DND-41 (cell line): ENCODE results near the gene SNX13.

ENCODE experiments used
- ATAC-seq: fragments of 200-7000 bp; cut with Tn5 transposase; 3 replicates; pipeline ENCODE4 v1.9.1; 2021; ENCODE audit warnings: low read depth; ENCODE audit not compliant: insufficient read depth
- DNase-seq: peaks from one replicate; pipeline ENCODE4 v3.0.0-alpha.2; 2020
- H2AFZ ChIP-seq: 2 replicates; pipeline ENCODE4 v1.6.0; 2012; ENCODE audit warnings: low read depth, low read length
- H3K27ac ChIP-seq: 2 replicates; pipeline ENCODE4 v1.5.1; 2012; ENCODE audit warnings: low read length, inconsistent platforms
- H3K27me3 ChIP-seq: fragments of 200-600 bp; sonication (generic); 2 replicates; pipeline ENCODE4 v1.6.0; 2012; ENCODE audit warnings: low read length, mild to moderate bottlenecking, inconsistent platforms; ENCODE audit not compliant: insufficient read depth, poor library complexity
- H3K36me3 ChIP-seq: 2 replicates; pipeline ENCODE4 v1.5.1; 2012; ENCODE audit warnings: low read length, inconsistent platforms; ENCODE audit not compliant: insufficient read depth
- H3K4me1 ChIP-seq: 2 replicates; pipeline ENCODE4 v1.5.1; 2012; ENCODE audit warnings: mild to moderate bottlenecking, low read length; ENCODE audit not compliant: insufficient read depth
- H3K4me2 ChIP-seq: 2 replicates; pipeline ENCODE4 v1.6.0; 2012; ENCODE audit warnings: mild to moderate bottlenecking, moderate library complexity, low read length, inconsistent platforms; ENCODE audit not compliant: insufficient read depth
- H3K4me3 ChIP-seq, 2 experiments: fragments of 200-600 bp in 1 of 2; shearing (Covaris generic) in 1 of 2; 2 replicates each; pipeline ENCODE4 v1.5.1; 2012 to 2016; ENCODE audit warnings: inconsistent platforms in 2 of 2, low read length in 2 of 2, mild to moderate bottlenecking in 2 of 2, low read depth in 1 of 2, moderate library complexity in 1 of 2
- H3K79me2 ChIP-seq: 2 replicates; pipeline ENCODE4 v1.6.0; 2012; ENCODE audit warnings: low read length, inconsistent platforms; ENCODE audit not compliant: insufficient read depth
- H3K9ac ChIP-seq: 2 replicates; pipeline ENCODE4 v1.6.0; 2012; ENCODE audit warnings: low read depth, mild to moderate bottlenecking, inconsistent platforms, low read length, moderate library complexity
- H3K9me3 ChIP-seq: 2 replicates; pipeline ENCODE4 v1.5.1; 2012; ENCODE audit warnings: low read length, moderate library complexity, mild to moderate bottlenecking, inconsistent platforms; ENCODE audit not compliant: insufficient read depth, severe bottlenecking
- H4K20me1 ChIP-seq: 2 replicates; pipeline ENCODE4 v1.6.0; 2012; ENCODE audit warnings: low read length; ENCODE audit not compliant: insufficient read depth
- EZH2 ChIP-seq: IDR thresholded peaks from 3 replicates; pipeline ENCODE4 v1.6.1; 2012; ENCODE audit warnings: borderline replicate concordance, low read depth, mild to moderate bottlenecking, moderate library complexity, low read length, inconsistent platforms; ENCODE audit not compliant: severe bottlenecking
- TF ChIP-seq, protein P1 (sequence below): IDR thresholded peaks from 2 replicates; pipeline ENCODE4 v1.5.1; 2012; ENCODE audit warnings: borderline replicate concordance, low read length, moderate library complexity, mild to moderate bottlenecking; ENCODE audit not compliant: poor library complexity, severe bottlenecking; ENCODE audit errors: extremely low read depth

SNX13 gene

DNA sequence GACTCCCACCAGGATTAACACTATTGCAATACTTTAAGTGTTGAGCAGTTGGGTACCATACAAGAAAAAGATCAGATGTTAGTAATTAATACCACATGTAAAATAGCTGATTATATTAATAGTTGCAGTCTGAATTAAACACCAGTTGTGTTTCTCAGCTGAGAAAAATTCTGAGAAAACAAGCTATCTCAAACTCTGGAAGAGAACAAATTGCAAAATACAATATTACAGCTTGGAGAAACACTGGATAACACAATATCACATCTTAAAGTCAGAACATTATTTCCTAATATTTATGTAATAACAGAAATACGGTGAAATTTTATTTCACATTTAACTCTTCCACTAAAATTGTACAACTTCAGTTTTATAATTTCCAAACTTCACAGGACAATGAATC is 9.2 kb downstream of the SNX13 start:
- Histone ChIP-seq H3K79me2 (peaks cover 88% of the 10 kb centered on the region), H3K27ac (no peak overlapping the region), H4K20me1 (peaks cover 45% of the 10 kb centered on the region), H3K4me1 (peaks cover 18% of the 10 kb centered on the region), H3K9me3 (no peaks in the 10 kb centered on the region), H3K9ac (no peak overlapping the region), H2AFZ (no peak overlapping the region), H3K36me3 (no peaks in the 10 kb centered on the region), H3K4me3 (no peak overlapping the region), H3K4me2 (no peak overlapping the region), H3K27me3 (no peaks in the 10 kb centered on the region)
- no peak for TF ChIP-seq EZH2
- TF ChIP-seq, protein P1, sequence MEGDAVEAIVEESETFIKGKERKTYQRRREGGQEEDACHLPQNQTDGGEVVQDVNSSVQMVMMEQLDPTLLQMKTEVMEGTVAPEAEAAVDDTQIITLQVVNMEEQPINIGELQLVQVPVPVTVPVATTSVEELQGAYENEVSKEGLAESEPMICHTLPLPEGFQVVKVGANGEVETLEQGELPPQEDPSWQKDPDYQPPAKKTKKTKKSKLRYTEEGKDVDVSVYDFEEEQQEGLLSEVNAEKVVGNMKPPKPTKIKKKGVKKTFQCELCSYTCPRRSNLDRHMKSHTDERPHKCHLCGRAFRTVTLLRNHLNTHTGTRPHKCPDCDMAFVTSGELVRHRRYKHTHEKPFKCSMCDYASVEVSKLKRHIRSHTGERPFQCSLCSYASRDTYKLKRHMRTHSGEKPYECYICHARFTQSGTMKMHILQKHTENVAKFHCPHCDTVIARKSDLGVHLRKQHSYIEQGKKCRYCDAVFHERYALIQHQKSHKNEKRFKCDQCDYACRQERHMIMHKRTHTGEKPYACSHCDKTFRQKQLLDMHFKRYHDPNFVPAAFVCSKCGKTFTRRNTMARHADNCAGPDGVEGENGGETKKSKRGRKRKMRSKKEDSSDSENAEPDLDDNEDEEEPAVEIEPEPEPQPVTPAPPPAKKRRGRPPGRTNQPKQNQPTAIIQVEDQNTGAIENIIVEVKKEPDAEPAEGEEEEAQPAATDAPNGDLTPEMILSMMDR = no peak
- ATAC-seq (no peak), DNase-seq (no peak)

DNA sequence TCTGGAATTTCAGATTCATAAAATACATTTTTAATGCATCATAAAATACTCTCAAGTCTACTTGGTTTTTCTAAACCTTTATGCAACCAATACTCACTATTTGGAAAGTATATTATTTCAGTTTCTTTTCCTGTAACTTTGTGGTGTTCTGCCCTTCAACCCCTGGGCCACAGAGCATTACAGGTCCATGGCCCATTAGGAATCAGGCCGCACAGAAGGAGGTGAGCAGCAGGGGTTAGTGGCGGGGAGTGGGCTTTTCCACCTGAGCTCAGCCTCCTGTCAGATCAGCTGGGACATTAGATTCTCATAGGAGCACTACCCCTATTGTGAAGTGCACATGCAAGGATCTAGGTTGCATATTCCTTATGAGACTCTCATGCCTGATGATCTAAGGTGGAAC is 9.7 kb downstream of the SNX13 start:
- Histone ChIP-seq H3K79me2 (peaks cover 85% of the 10 kb centered on the region), H3K27me3 (no peaks in the 10 kb centered on the region), H3K9ac (no peak overlapping the region), H3K4me3 (no peak overlapping the region), H3K36me3 (no peaks in the 10 kb centered on the region), H2AFZ (no peak overlapping the region), H3K9me3 (no peaks in the 10 kb centered on the region), H3K4me1 (peaks cover 17% of the 10 kb centered on the region), H4K20me1 (peaks cover 47% of the 10 kb centered on the region), H3K27ac (no peak overlapping the region), H3K4me2 (no peak overlapping the region)
- no peak for TF ChIP-seq EZH2
- TF ChIP-seq, protein P1 = no peak
- DNase-seq (no peak), ATAC-seq (no peak)

DNA sequence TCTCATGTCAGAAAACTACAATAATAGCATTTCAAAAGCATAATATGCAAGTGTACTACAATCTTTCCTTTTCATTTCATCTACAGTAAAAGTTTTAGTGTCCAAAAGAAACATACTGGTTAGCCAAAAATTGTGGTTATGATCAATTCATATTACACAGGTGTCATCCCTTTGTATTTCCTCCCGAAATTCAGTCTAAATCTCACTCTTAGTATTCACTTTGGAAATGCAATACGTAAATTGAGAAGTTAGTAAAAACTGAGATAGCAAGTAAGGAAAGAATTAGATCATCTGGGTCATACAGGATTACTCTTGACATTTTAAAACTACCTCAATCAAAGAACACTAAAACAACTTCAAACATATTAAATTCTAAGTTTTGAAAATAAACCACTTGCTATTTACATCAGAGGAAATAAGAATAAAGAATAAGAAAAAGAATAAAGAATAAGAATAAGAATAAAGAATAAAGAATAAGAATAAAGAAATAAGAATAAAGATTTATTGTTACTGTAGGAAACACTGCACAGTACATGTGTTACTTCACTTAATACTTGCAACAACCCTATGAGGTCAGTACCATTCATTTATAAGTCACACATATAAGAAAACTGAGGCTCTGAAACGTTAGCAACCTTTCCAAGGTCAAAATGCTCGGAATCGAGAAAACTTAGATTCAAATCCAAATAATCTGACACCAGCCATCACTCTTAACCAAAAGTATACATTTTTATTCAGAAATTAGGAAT is 10.5 kb downstream of the SNX13 start:
- DNase-seq (no peak), ATAC-seq (no peak)
- TF ChIP-seq, protein P1 = no peak
- no peak for TF ChIP-seq EZH2
- H2AFZ ChIP-seq = no peak overlapping the region
- H3K79me2 ChIP-seq = peaks cover 84% of the 10 kb centered on the region
- H3K4me2 ChIP-seq = no peak overlapping the region
- no peaks in the 10 kb centered on the region for H3K9me3 ChIP-seq
- H4K20me1 ChIP-seq = peaks cover 49% of the 10 kb centered on the region
- H3K36me3 ChIP-seq = no peaks in the 10 kb centered on the region
- peaks cover 12% of the 10 kb centered on the region for H3K4me1 ChIP-seq
- H3K27me3 ChIP-seq = no peaks in the 10 kb centered on the region
- no peak overlapping the region for H3K4me3 ChIP-seq
- H3K9ac ChIP-seq = no peak overlapping the region
- H3K27ac ChIP-seq = no peak overlapping the region

DNA sequence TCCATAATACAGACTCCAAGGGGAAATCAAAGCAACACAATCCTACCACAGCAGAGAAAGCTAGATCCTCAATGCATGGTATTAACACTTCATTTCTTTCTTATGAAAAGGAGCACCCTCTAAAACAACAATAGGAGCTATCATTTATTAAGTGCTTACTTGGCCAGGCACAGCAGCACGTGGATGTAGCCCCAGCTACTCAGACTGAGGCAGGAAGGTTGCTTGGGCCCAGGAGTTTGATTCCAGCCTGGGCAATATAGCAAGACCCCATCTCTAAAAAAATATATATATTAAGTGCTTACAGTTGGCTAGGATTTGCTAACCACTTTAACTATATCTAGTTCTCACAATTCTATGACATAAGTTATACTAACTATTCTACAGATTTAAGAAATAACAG is 12.2 kb downstream of the SNX13 start:
- Histone ChIP-seq H3K36me3 (no peaks in the 10 kb centered on the region), H3K79me2 (peaks cover 82% of the 10 kb centered on the region), H3K27ac (no peak overlapping the region), H3K9me3 (no peaks in the 10 kb centered on the region), H4K20me1 (peaks cover 45% of the 10 kb centered on the region), H3K4me3 (no peak overlapping the region), H3K4me2 (no peak overlapping the region), H3K9ac (no peak overlapping the region), H3K27me3 (no peaks in the 10 kb centered on the region), H2AFZ (no peak overlapping the region), H3K4me1 (no peaks in the 10 kb centered on the region)
- TF ChIP-seq EZH2 = no peak
- TF ChIP-seq, protein P1 = no peak
- DNase-seq (no peak), ATAC-seq (no peak)
